ENCODE data around the gene GPC1.
A peak's percentile ranks its signal among the peaks of the same experiment; 100 is the strongest.

GPC1 gene

GRCh38 chr2:240431661-240432424 is 3.6 kb upstream of the GPC1 start:
- no peak for DNase-seq

- DNase-seq, result no peak
Measured at GRCh38 chr2:240432430-240432819, 3.0 kb upstream of the GPC1 start.

- DNase-seq, result no peak
Measured at GRCh38 chr2:240432820-240433801, 2.4 kb upstream of the GPC1 start.

- DNase-seq, result no peak
Measured at GRCh38 chr2:240433973-240434727, 1.3 kb upstream of the GPC1 start.

- peak; percentile 67 for DNase-seq
Measured at GRCh38 chr2:240434728-240435456, 571 bp upstream of the GPC1 start.

GRCh38 chr2:240435948-240436682 is 652 bp downstream of the GPC1 start:
- no peak for DNase-seq

GRCh38 chr2:240436683-240437550 is 1.5 kb downstream of the GPC1 start:
- no peak for DNase-seq

GRCh38 chr2:240437551-240437860 is 2.0 kb downstream of the GPC1 start:
- DNase-seq, result no peak

- DNase-seq, result peak; percentile 36
Measured at GRCh38 chr2:240437861-240438809, 2.7 kb downstream of the GPC1 start.

- no peak for DNase-seq
Measured at GRCh38 chr2:240438810-240439697, 3.6 kb downstream of the GPC1 start.

- no peak for DNase-seq
Measured at GRCh38 chr2:240439698-240440151, 4.3 kb downstream of the GPC1 start.

- DNase-seq, result no peak
Measured at GRCh38 chr2:240440251-240440650, 4.8 kb downstream of the GPC1 start.

- no peak for DNase-seq
Measured at GRCh38 chr2:240440704-240441320, 5.3 kb downstream of the GPC1 start.

- no peak for DNase-seq
Measured at GRCh38 chr2:240441326-240441992, 6.0 kb downstream of the GPC1 start.

GRCh38 chr2:240441993-240442411 is 6.5 kb downstream of the GPC1 start:
- DNase-seq, result no peak

GRCh38 chr2:240442891-240443715 is 7.6 kb downstream of the GPC1 start:
- DNase-seq, result no peak

Data from NCI-H510A treated with DMSO at 0.1 percent for 48 hours (cell line).